AG09309 (cell line): ENCODE results near the gene RBM48.

Experiments
- DNase-seq: peaks from one replicate; pipeline ENCODE4 v3.0.0-alpha.2; 2010; ENCODE audit warnings: low read depth
- H3K4me3 ChIP-seq: 2 replicates; pipeline ENCODE4 v1.5.1; 2011; ENCODE audit warnings: mild to moderate bottlenecking, low read depth, low read length, moderate library complexity; ENCODE audit not compliant: control insufficient read depth
- CTCF ChIP-seq: IDR thresholded peaks from 2 replicates; pipeline ENCODE4 v1.5.1; 2011; ENCODE audit warnings: mild to moderate bottlenecking, low read depth, low read length, inconsistent platforms; ENCODE audit not compliant: insufficient read depth, control insufficient read depth; ENCODE audit errors: missing control alignments

RBM48 gene

GRCh38 chr7:92546856-92547497, 18.4 kb downstream of the RBM48 start:
- H3K4me3 ChIP-seq = no peak overlapping the region
- TF ChIP-seq CTCF = no peak
- DNase-seq = no peak

- no peak for DNase-seq
- H3K4me3 ChIP-seq = no peak overlapping the region
- TF ChIP-seq CTCF = no peak
These were observed 19.0 kb downstream of the RBM48 start for GRCh38 chr7:92547579-92547978.

- no peak for TF ChIP-seq CTCF
- no peak for DNase-seq
These were observed 21.6 kb downstream of the RBM48 start for GRCh38 chr7:92550194-92550593.

GRCh38 chr7:92557249-92557648, 28.7 kb downstream of the RBM48 start:
- no peak for DNase-seq
- no peak for TF ChIP-seq CTCF
- H3K4me3 ChIP-seq = no peak overlapping the region

More at GRCh38 chr7:92550194-92550593, 21.6 kb downstream of the RBM48 start:
- no peak overlapping the region for H3K4me3 ChIP-seq

GRCh38 chr7:92557808-92558362, 29.3 kb downstream of the RBM48 start:
- no peak for TF ChIP-seq CTCF
- H3K4me3 ChIP-seq = no peak overlapping the region
- no peak for DNase-seq

GRCh38 chr7:92560602-92561001, 32.0 kb downstream of the RBM48 start:
- TF ChIP-seq CTCF = no peak
- no peak for DNase-seq
- H3K4me3 ChIP-seq = no peak overlapping the region
